Hematopoietic multipotent progenitor cell treated with erythropoietin and hydrocortisone succinate and interleukin-3 and kit ligand, for 8 days (in vitro differentiated cells): ENCODE results near the gene DLK2.
"Not testable (repeated sequence)": the region's sequence is repeated elsewhere in the genome, so short reads cannot be mapped to it uniquely, and the experiment has no call there.

ENCODE experiments used
- DNase-seq: peaks from one replicate; pipeline ENCODE4 v3.0.0-alpha.2; 2015

The DLK2 gene

DNA sequence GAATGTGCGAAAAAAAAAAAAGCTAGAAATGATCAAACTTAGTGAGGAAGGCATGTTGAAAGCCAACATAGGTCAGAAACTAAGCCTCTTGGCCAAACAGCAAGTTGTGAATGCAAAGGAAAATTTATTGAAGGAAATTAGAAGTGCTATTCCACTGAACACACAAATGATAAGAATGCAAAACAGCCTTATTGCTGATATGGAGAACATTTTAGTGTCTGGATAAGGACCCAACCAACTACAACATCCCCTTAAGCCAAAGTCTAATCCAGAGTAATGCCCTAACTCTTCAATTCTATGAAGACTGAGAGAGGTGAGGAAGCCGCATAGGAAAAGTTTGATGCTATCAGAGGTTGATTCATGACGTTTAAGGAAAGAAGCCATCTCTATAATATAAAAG is 33.5 kb downstream of the DLK2 start:
- DNase-seq: no peak

DNA sequence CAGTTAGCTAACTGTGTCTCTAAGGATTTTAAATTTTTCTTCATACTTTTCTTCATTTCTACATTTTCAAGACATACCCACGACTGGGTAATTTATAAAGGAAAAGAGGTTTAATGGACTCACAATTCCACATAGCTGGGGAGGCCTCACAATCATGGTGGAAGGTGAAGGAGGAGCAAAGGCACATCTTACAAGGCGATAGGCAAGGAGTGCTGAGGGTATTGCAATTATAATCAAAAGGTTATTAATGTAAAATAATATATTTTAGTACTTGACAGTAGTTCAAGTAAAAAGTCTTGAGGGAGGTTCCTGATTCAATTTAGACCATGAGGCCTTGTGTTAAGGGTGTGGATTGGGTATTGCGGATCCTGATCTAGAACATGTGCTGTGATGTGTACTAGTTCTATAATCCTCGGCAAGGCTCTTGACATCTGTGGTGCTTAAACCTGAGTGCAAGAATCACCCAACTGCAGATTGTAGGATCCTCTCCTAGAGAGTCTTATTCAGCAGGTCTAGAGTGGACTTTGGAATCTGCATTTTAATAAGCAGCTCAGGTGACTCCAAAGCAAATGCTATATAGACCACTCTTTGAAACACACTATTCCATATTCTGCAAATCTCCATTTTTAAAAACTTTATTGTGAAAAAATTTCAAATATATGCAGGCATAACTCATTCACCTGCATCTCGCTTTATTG is 35.2 kb downstream of the DLK2 start:
- no peak for DNase-seq

DNA sequence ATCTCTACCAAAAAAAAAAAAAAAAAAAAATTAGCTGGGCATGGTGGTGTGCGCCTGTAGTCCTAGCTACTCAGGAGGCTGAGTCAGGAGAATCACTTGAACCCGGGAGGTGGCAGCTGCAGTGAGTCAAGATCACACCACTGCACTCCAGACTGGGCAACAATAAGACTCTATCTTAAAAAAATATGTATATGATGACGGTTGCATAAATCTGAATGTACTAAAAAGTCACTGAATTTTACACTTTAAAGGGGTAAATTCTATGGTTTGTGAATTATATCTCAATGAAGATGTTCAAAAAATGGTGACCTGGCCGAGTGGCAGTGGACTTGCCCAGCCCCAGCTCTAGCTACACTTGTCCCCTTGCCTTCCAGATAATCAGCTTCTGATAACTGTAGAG is 38.4 kb downstream of the DLK2 start:
- no peak for DNase-seq

DNA sequence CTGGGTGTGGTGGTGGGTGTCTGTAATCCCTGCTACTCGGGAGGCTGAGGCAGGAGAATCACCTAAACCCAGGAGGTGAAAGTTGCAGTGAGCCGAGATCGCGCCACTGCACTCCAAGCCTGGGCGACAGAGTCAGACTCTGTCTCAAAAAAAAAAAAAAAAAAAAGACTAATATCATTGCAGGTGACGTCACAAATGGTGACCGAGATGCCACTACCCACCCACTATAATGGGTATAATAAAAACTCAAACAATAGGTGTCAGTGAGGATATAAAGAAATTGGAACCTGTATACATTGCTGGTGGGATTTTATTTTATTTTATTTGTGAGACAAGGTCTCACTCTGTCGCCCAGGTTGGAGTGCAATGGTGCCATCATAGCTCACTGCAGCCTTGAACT is 40.1 kb downstream of the DLK2 start:
- DNase-seq: not testable (repeated sequence)

DNA sequence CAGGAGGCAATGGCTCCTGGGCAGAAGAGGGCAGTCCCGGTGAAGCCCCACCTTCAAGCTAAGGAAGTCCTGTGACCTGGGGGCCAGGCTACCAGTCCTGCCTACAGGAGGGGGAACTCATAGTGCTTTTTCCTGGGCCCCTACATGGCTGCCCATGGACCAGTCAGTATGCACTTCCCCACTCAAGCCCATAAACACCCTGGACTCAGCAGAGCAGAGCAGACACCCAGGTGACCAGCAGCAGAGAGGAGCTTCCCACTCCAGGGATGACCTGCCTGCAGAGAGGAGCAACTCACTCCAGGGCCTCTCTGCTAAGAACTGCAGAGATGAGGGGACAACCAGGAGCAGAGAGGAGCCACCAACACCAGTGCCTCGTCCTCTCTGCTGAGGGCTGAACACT is 42.3 kb downstream of the DLK2 start:
- no peak for DNase-seq

DNA sequence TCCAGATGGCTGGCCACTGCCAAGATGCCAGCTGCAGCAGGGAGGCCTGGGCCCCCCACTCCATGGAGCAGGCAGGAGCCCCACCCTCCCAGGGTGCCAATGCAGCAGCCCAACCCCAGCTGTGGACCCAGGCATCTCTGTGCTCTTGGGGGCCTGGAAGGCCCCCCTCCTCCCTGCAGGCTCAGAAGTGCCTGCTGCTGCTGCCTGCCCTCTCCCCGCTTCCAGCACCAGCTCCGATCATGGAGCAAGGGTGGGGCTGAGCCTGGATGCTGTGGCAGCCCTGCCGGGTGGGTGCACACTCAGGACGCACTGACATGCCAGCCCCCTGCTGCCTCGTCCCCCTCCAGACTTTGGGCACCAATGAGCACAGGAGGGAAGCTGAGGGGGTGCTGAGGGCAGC is 42.8 kb downstream of the DLK2 start:
- no peak for DNase-seq

DNA sequence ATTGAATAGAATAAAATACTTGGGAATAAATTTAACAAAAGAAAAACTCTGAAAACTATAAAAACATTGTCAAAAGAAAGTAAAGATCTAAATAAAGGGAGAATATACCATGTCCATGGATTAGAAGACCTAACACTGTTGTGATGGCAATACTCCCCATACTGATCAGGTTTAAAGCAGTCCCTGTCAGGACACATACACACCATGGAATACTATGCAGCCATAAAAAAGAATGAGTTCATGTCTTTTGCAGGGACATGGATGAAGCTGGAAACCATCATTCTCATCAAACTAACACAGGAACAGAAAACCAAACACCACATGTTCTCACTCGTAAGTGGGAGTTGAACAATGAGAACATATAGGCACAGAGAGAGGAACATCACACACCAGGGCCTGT is 44.6 kb downstream of the DLK2 start:
- not testable (repeated sequence) for DNase-seq

DNA sequence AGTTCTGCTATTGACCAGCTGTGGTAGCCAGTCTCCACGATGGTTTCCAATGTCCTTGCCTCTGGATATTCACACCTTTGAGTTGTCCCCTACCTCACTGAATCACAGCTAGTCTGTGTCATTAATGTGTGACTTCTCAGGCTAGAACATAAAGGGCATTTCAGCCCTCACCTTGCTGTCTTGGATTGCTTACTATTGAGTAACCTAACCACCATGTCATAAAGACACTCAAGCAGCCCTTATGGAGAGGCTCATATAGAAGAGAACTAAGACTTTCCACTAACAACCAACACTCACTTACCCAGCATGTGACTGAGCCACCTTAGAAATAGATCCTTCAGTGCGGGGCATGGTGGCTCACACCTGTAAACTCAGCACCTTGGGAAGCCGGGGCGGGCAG is 47.1 kb downstream of the DLK2 start:
- DNase-seq: no peak

DNA sequence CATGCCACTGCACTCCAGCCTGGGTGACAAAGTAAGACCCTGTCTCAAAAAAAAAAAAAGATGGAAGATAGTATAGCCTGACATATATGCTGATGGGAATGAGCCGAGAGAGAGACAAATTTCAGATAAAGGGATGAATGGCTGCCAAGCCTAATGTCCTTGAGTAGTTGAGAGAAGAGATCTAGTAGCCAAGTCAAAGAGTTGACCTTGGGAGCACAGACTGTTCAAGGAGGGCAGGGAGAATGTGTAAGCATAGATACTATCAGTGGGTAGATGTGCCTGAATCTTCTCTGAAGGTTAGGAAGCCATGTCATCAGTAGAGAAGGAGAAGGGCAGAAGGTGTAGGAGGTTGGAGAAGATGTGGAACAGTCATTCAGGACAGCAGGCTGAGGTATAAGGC is 48.1 kb downstream of the DLK2 start:
- DNase-seq: no peak

DNA sequence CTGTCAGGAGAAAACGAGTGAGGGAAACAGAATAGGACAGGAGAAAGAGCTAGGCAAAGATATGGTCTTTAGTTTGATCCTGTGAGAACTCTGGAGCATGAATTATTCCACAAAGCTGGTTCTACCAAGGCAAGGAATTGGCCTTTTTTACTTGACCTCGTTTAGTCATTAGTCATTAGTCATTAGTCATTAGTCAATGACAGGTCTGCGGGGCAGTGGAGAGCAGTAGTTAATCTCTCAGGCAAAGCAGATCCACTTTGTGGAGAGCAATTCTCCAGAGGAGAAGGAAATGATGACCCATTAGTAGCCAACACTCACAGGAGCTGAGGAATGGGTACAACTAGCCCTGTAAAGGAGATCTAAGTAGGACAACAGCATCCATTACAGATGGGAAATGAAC is 50.0 kb downstream of the DLK2 start:
- DNase-seq: no peak

DNA sequence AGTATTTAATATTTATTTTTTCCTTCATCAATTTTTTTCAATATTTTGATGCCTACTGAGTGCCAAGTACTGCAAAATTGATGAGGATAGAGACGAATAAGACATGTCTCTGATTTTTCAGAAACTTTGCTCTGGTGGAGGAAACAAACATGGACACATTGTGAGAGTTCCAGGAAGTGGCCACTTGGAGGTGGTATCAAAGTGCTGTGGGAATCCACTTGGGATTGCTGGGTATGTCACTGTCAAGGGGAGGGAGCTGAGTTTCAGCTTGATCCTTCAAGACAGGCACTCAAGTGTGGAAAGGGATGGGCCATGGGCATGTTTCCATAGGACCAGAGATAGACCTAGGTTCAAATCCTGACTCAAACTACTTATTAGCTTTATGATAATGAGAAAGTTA is 52.5 kb downstream of the DLK2 start:
- DNase-seq: no peak

DNA sequence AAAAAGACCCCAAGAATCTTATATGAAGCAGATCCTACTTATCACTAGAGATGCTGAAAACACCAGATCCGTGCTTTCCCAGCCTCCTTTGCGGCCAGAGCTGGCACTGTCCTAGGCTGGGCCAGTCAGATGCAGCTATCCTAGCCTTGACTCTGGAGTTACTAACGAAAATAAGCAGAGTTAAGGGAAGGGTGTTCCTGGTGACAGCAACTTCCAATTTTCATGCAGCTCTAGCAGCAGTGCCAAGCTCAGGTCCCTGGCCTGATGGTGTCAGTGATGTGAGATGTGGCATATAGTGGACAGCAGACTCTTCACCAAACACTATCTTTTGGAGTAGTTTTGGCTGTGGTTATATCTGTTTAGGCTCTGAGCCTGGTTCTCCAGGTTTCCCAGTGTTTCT is 53.6 kb downstream of the DLK2 start:
- no peak for DNase-seq
